BE2C (cell line): ENCODE measurements around the gene HLA-DRB1.
"Not testable (repeated sequence)": the region's sequence is repeated elsewhere in the genome, so short reads cannot be mapped to it uniquely, and the experiment has no call there.

Experiments used
- DNase-seq: peaks from one replicate; pipeline ENCODE4 v3.0.0-alpha.2; 2020
- H3K27me3 ChIP-seq: fragments of 250-450 bp; sonication (Bioruptor Pico); 2 replicates; pipeline ENCODE4 v1.5.1; 2020; ENCODE audit warnings: mild to moderate bottlenecking
- H3K36me3 ChIP-seq: fragments of 250-450 bp; sonication (Bioruptor Pico); 2 replicates; pipeline ENCODE4 v1.5.1; 2020; ENCODE audit warnings: mild to moderate bottlenecking
- H3K4me1 ChIP-seq: fragments of 250-450 bp; sonication (Bioruptor Pico); 2 replicates; pipeline ENCODE4 v1.5.1; 2020
- H3K4me3 ChIP-seq: 2 replicates; pipeline ENCODE4 v1.5.1; 2011; ENCODE audit warnings: low read depth, low read length
- H3K9me3 ChIP-seq: fragments of 250-450 bp; sonication (Bioruptor Pico); 2 replicates; pipeline ENCODE4 v1.5.1; 2020
- TF ChIP-seq, protein P1 (sequence below): IDR thresholded peaks from 2 replicates; pipeline ENCODE4 v1.5.1; 2012; ENCODE audit warnings: mild to moderate bottlenecking, low read depth, low read length

HLA-DRB1 gene

DNA sequence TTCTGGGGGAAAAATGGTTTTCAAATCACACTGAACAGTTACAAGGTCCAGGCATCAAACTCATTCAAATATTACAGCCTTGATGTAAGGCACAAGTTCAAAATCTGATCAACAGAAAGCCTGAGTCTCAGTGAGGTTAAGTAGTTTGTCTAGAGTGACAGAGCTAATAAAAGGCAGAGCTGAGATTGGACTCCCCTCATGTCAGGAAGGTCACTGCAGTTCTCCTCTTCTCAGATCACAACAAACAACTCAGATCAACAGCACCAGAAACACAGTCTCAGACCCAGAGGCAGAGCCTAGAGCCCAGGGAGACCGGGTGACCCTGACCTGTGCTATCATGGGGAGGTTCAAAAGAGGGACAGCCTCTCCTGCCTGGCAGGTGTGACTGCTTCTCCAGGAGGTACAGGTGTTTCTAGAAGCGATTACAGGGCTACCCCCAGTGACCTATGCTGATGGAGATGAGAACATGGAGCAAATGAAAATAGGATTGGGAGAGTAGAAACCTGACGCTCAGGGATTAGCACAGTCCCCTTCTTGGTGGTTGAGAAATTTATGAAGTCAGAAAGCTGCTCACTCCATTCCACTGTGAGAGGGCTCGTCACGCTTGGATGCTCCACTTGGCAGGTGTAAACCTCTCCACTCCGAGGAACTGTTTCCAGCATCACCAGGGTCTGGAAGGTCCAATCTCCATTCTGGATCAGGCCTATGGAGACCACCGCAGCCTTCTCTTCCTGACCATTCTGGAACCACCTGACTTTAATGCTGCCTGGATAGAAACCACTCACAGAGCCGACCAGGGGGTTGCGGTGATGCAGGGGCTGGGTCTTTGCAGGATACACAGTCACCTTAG lies 35.3 kb downstream of the HLA-DRB1 start:
- H3K9me3 ChIP-seq, result no peaks in the 10 kb centered on the region
- H3K27me3 ChIP-seq, result peaks cover 6% of the 10 kb centered on the region
- TF ChIP-seq, protein P1, sequence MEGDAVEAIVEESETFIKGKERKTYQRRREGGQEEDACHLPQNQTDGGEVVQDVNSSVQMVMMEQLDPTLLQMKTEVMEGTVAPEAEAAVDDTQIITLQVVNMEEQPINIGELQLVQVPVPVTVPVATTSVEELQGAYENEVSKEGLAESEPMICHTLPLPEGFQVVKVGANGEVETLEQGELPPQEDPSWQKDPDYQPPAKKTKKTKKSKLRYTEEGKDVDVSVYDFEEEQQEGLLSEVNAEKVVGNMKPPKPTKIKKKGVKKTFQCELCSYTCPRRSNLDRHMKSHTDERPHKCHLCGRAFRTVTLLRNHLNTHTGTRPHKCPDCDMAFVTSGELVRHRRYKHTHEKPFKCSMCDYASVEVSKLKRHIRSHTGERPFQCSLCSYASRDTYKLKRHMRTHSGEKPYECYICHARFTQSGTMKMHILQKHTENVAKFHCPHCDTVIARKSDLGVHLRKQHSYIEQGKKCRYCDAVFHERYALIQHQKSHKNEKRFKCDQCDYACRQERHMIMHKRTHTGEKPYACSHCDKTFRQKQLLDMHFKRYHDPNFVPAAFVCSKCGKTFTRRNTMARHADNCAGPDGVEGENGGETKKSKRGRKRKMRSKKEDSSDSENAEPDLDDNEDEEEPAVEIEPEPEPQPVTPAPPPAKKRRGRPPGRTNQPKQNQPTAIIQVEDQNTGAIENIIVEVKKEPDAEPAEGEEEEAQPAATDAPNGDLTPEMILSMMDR, result no peak
- no peaks in the 10 kb centered on the region for H3K36me3 ChIP-seq
- DNase-seq, result no peak
- no peaks in the 10 kb centered on the region for H3K4me1 ChIP-seq
- H3K4me3 ChIP-seq, result no peak overlapping the region

DNA sequence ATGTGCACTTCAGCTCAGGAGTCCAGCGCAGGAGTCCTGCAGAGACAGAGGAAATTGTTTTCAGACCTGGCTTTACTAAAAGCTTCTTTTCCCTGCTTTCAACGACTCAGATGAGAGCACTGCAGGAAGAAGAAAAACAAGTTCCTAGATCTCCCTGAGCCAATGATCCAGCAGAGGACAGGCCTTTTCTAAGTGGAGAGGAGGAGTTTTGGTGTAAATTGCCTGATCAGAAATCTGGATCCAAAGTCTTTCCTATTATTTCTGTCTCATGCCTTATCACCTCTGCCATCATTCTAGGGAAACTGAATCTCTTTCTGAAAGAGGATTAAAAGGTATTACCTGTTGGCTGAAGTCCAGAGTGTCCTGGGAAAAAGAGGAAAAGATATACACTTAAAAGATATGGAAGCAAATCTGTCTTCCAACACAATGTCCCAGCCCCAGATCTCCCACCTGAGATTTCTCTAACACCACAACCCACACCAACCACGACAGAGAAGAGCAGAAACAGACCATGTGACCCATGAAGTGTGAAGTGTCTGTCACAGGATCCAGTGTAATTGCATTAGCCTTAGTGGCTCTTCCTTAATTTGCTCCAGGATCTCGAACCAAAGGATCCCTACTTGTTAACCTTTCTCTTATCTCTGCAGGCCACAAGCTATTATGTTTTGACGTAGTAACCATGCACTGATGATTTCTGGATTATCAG lies 36.5 kb downstream of the HLA-DRB1 start:
- Histone ChIP-seq H3K36me3 (no peaks in the 10 kb centered on the region), H3K9me3 (no peaks in the 10 kb centered on the region), H3K27me3 (peaks cover 5% of the 10 kb centered on the region; the same call in 1 of the 2 replicates), H3K4me3 (no peak overlapping the region), H3K4me1 (no peaks in the 10 kb centered on the region)
- DNase-seq, result no peak
- TF ChIP-seq, protein P1, result no peak

DNA sequence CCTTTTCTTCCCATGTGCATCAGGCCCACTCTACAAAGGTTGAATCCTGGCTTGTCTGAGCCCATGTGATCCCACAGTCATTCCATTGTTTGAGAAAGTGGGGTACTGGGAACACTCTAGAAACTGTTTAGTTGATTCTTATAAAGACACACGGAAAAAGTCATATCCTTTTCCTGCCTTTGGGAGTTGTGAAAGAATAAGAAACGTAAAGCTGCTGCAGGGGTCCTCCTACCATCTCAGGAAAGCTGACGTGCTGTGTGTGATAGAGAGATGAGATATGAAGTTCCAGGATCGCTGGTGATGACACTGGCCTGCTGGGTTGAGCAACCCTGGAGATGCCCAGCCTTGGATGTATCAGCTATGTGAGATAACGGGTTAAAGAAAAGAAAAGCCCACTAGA lies 38.2 kb downstream of the HLA-DRB1 start:
- H3K4me3 ChIP-seq, result no peak overlapping the region
- TF ChIP-seq, protein P1, result no peak
- no peaks in the 10 kb centered on the region for H3K27me3 ChIP-seq
- no peak for DNase-seq
- H3K4me1 ChIP-seq, result no peaks in the 10 kb centered on the region
- no peaks in the 10 kb centered on the region for H3K9me3 ChIP-seq
- no peaks in the 10 kb centered on the region for H3K36me3 ChIP-seq

DNA sequence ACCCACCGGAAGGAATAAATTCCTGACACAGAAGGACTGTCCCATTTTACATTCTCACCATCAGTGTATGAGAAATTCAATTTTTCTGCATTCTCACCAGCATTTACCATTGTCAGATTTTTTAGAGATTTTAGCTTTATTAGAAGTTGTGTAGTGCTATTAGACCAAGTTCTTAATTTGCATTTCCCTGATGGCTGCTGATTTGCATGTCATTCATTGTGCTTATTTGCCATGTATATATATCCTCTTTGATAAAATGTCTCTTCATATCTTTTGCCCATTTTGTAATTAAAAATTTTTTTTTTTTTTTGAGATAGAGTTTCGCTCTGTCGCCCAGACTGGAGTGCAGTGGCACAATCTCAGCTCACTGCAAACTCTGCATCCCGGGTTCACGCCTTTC lies 49.8 kb downstream of the HLA-DRB1 start:
- Histone ChIP-seq H3K9me3 (no peaks in the 10 kb centered on the region), H3K27me3 (peaks cover 6% of the 10 kb centered on the region; the same call in 1 of the 2 replicates), H3K36me3 (no peaks in the 10 kb centered on the region), H3K4me1 (no peaks in the 10 kb centered on the region), H3K4me3 (no peak overlapping the region)
- DNase-seq, result no peak
- TF ChIP-seq, protein P1, result no peak

DNA sequence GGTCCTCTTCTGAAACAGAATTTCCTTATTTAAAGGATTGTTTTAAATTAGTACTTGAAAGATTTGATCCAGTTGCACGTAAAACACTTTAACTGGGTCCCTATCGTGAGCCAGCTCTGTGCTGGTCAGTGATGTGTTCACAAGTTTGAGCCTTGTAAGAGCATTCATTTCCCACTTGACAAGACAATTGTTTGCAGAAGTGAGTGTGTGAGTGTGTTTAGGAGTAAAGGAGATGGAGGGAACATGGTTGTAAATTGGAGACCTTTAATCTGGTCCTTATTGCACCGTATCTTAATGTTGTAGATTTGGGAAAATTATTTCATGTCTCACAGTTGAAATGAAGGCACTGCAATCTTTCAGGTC lies 59.2 kb downstream of the HLA-DRB1 start:
- not testable (repeated sequence) for H3K36me3 ChIP-seq, DNase-seq, H3K4me3 ChIP-seq, H3K27me3 ChIP-seq, H3K4me1 ChIP-seq, H3K9me3 ChIP-seq

DNA sequence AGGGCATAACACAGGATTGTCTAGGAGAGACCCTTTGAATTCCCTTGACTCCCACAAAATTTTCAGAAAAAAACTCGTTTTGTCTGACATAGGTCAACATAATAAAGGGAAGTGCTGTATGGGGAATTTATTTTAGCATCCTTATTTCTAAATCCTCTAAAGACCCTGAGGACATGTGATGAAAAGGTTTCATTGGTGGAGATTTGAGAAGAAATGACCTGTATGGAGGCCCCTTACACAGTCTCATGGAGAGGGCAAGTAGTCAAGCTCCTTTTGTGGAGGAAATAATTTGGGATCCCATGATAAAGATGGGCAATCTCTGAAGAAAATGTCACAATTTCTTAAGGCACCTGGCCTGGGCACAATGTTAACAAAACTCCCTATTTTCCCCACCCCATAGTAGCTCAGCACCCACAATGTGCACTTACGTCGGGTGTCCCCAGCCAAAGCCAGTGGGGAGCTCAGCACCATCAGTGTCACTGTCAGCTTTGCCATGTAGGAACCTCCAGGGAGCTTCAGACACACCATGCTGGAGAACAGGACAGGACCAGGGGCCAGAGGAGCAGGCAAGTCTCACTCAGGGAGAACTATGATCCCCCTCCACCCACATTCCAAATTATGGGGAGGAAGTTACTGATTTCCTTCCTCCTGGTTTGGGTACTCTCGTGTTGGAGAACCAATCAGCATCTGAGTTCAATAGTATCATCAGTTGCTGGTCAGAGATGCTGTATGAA lies 59.8 kb downstream of the HLA-DRB1 start, which contains the start of gene HLA-DRB5:
Gene HLA-DRB5, minus strand, starts transcription at position 591 of the 734 bp plus-strand sequence. Its CDS starts 63 bp downstream, at position 528.
- Histone ChIP-seq H3K27me3 (no peaks in the 10 kb centered on the region), H3K9me3 (no peaks in the 10 kb centered on the region), H3K36me3 (no peaks in the 10 kb centered on the region), H3K4me3 (no peak within 1 kb of the TSS), H3K4me1 (no peaks in the 10 kb centered on the region)
- TF ChIP-seq, protein P1, result no peak
- DNase-seq, result no peak
